ENCODE results near the gene ROBO1.

The ROBO1 gene

GRCh38 chr3:79664455-79664854, 103.3 kb downstream of the ROBO1 start:
- DNase-seq, result no peak

DNA sequence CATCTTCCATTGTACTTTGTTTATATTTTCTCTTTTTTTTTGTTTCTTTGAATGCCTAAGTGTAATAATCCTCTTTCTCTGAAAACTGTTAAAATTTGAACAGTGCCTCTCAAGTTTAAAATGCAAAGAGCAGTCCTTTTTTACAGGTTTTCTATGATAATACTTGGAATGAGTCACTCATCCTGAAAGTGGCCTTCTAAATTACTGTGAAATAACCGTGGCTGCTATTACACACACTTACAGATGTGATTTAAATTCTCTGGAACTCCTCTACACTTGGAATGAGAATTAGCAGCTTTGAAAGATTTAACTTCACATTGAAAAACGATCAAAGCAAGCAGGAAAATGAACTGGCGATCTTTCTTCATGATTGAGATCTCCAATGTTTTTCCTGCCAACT, 105.9 kb downstream of the ROBO1 start:
- no peak for DNase-seq

GRCh38 chr3:79657076-79657475, 110.7 kb downstream of the ROBO1 start:
- no peak for DNase-seq

GRCh38 chr3:79654019-79654418, 113.8 kb downstream of the ROBO1 start:
- no peak for DNase-seq

GRCh38 chr3:79653266-79653830, 114.5 kb downstream of the ROBO1 start:
- no peak for DNase-seq

GRCh38 chr3:79651536-79652065, 116.2 kb downstream of the ROBO1 start:
- DNase-seq, result no peak

DNA sequence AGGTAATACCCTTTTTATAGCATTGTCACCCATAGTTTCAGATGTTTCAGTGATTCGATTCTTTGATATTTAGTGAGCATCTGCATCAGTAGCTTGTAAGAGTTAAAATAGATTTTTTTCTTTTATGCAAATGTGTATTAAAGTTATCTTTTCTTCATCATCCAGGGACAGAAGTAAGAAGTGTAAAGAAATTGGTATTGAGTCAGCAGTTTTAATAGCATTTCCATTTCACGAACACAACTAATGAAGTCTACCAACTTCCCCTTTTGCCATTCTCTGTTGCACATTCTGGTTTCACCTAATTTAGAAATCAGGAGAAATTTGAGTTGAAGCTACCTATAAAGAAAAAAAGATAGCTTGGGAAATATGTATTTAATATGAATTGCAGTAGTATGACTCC, 127.9 kb downstream of the ROBO1 start:
- no peak for DNase-seq

GRCh38 chr3:79636372-79636771, 131.4 kb downstream of the ROBO1 start:
- DNase-seq, result no peak

- no peak for DNase-seq
Observed at GRCh38 chr3:79632842-79633241, 135.0 kb downstream of the ROBO1 start.

DNA sequence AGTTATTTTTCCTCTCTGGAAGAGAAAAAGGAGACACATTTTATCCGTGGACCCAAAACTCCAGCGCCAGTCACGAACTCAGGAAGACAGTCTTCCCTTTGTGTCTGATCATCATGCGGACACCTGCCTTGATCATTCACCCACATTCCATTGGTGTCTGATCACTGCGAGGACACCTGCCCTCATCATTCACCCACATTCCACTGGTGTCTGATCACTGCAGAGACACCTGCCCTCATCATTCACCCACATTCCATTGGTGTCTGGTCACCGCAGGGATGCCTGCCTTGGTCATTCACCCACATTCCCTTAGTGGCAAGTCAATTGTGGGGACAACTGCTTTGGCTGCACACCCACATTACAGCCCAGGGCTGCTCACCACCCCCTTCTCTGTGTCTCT, 148.9 kb downstream of the ROBO1 start:
- no peak for DNase-seq

- DNase-seq, result no peak
Observed at GRCh38 chr3:79606414-79606813, 161.4 kb downstream of the ROBO1 start.

- no peak for DNase-seq
Observed at GRCh38 chr3:79604681-79605080, 163.1 kb downstream of the ROBO1 start.

GRCh38 chr3:79602385-79602784, 165.4 kb downstream of the ROBO1 start:
- no peak for DNase-seq

DNA sequence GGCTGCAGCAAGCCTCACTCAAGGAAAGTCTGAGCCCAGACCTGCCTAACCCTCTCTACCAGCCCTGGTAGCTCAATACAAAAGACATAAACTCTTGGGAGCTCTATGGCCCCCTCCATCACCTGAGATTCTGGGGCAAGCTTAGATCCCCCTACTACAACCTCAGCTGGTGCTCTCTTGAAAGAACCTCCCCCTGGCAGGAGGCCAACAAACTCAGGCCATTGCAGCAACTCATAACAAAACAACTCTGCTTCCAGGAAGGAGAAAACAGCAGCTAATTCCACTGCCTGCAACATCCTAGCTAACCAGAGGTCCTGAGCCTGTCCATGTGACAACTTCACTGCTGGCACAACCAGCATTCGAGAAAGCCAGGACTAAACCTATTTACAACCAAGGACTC, 169.2 kb downstream of the ROBO1 start:
- no peak for DNase-seq

GRCh38 chr3:79597709-79598108, 170.1 kb downstream of the ROBO1 start:
- no peak for DNase-seq

DNA sequence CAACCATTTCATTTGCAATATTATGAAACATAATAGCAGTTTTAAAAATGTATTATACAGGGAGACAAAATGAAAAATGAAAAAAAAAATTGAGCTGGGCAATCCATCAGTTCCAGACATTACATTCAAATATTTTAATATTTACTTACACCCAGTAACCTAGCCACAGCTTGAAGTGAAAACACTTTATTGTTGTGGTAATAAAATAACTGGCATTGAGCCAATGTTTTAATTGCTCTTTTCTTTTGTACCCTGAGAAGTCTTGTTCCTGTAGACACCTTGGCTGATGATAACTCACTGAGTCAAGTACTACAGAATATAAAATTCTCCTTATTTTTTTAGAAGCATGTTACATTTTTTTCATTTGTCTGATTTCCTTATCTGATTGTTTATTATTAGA, 180.6 kb downstream of the ROBO1 start:
- no peak for DNase-seq

DNA sequence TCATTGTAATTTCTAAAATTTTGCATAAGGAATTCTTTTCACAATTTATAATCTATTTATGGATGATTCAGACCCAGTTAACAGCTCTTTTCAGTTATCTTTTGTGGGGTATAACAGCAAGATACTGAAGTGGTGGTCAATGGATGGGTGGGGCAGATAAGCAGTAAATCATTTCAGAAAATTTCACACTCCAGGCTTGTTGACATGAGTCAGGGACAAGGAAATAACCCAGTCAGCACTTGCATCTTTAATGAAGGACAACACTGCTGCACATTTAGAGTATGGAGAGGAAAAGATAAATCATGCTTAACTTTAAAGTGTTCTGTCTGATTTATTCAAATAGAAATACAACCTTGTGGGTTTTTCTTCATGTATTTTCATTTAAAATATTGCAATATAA, 181.6 kb downstream of the ROBO1 start:
- DNase-seq, result no peak

DNA sequence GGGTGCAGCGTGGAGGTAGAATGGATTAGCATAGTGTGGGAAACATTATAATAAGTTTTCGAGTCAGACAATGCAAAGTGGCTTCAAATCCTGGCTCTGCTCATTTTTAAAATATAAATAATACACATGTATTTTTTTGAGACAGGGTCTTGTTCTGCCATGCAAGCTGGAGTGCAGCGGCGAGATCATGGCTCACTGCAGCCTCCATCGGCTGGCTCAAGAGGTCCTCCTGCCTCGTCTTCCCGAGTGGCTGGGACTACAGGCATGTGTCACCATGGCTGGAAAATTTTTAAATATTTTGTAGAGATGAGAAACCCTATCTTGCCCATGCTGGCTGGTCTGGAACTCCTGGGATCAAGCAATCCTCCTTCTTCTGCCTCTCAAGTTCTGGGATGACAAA, 194.9 kb downstream of the ROBO1 start:
- no peak for DNase-seq

DNA sequence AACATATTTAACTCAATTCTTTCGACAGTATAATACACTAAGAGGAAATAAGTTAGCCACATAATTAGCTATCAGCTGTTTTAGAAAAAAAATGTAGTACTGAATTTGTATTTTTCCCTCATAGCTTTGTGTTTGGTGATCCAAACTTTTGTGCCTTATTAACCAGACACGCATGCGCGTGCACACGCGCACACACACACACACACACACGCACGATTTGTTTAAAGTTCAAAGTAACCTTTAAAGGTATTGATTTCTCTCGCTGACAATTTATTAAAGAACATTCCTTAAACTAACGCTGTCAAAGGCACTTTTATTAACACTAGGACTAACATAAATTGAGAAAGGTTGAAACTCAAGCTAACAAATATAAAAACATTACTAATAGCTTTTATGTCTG, 198.9 kb downstream of the ROBO1 start:
- DNase-seq, result no peak

DNA sequence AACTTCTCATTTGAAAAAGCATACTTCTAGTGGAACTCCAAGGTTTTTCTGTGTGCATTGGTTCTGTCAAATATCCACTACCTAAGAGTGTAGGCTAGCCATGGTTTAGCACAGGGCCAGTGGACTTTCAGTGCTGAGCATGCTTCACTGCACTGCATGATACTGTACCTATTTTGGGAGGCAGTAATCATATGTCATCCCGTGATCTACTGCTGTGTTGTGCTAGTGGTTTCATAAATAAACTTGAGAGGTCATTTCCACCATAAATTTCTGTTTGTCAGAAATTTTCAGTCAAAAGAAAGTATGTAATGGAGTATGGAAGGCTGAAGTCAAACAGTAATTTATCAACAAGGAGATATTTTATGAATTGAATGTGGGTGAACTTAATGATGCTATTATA, 203.6 kb downstream of the ROBO1 start:
- DNase-seq, result no peak

- no peak for DNase-seq
Observed at GRCh38 chr3:79560698-79561097, 207.1 kb downstream of the ROBO1 start.

- DNase-seq, result no peak
Observed at GRCh38 chr3:79558943-79559342, 208.9 kb downstream of the ROBO1 start.

DNA sequence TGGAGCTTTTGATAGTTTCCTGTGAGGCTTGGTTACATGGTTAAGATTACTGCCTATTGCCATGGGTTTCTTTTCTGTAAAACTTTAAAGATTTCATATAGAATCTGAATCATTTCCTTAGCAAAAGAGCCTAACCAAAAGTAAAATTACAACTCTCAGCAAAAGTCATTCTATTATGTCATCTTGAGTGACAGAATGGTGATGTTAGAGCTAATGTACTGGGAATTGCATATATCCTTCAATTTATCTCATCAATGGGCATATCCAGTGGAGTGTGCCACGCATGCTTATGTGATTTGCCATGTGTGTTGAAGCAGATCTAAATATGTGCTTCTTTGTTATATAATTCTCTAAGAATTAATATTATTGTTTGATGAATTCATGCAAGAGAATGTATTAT, 212.1 kb downstream of the ROBO1 start:
- no peak for DNase-seq

GRCh38 chr3:79551997-79552396, 215.8 kb downstream of the ROBO1 start:
- DNase-seq, result no peak

GRCh38 chr3:79551321-79551892, 216.4 kb downstream of the ROBO1 start:
- DNase-seq, result no peak

All from activated T-cell treated with anti-CD3 and anti-CD28 coated beads for 4 hours (primary cell).